Retinal pigment epithelial cell (primary cell): ENCODE measurements around the gene M6PR.

ENCODE experiments used
- DNase-seq: peaks from one replicate; pipeline ENCODE4 v3.0.0-alpha.2; 2010; ENCODE audit warnings: low read depth
- H3K4me3 ChIP-seq: 2 replicates; pipeline ENCODE4 v1.5.1; 2011; ENCODE audit warnings: mild to moderate bottlenecking, low read length, control low read depth, moderate library complexity
- CTCF ChIP-seq: conservative IDR thresholded peaks from 2 replicates; pipeline ENCODE4 v1.5.1; 2011; ENCODE audit warnings: low read depth, low read length, control low read depth, inconsistent platforms

Gene M6PR

GRCh38 chr12:8968761-8969160, 19.3 kb upstream of the M6PR start:
- no peak overlapping the region for H3K4me3 ChIP-seq
- DNase-seq: no peak
- TF ChIP-seq CTCF: no peak

GRCh38 chr12:8960176-8960575, 10.7 kb upstream of the M6PR start:
- no peak overlapping the region for H3K4me3 ChIP-seq
- no peak for TF ChIP-seq CTCF
- DNase-seq: no peak

- no peak for DNase-seq
- H3K4me3 ChIP-seq: no peak overlapping the region
- no peak for TF ChIP-seq CTCF
These were observed 8.6 kb upstream of the M6PR start for GRCh38 chr12:8958066-8958465.

GRCh38 chr12:8957561-8957960, 8.1 kb upstream of the M6PR start:
- H3K4me3 ChIP-seq: no peak overlapping the region
- no peak for DNase-seq
- TF ChIP-seq CTCF: no peak

GRCh38 chr12:8956772-8957171, 7.3 kb upstream of the M6PR start:
- no peak overlapping the region for H3K4me3 ChIP-seq
- DNase-seq: no peak
- TF ChIP-seq CTCF: no peak

- TF ChIP-seq CTCF: no peak
- no peak overlapping the region for H3K4me3 ChIP-seq
- no peak for DNase-seq
These were observed 6.6 kb upstream of the M6PR start for GRCh38 chr12:8956073-8956472.

- no peak for TF ChIP-seq CTCF
- H3K4me3 ChIP-seq: no peak overlapping the region
- DNase-seq: no peak
These were observed 4.4 kb upstream of the M6PR start for GRCh38 chr12:8953773-8954402.
